ENCODE data around the gene BZW1. TPM values are rescaled to one million over a fixed set of nuclear protein-coding genes. Genes with fewer than 3 reads are reported as not detected.

Gene BZW1
- total and polyA plus RNA-seq, 4 donors = 63.0 to 189 (median 161) TPM

- TF ChIP-seq, protein P1, sequence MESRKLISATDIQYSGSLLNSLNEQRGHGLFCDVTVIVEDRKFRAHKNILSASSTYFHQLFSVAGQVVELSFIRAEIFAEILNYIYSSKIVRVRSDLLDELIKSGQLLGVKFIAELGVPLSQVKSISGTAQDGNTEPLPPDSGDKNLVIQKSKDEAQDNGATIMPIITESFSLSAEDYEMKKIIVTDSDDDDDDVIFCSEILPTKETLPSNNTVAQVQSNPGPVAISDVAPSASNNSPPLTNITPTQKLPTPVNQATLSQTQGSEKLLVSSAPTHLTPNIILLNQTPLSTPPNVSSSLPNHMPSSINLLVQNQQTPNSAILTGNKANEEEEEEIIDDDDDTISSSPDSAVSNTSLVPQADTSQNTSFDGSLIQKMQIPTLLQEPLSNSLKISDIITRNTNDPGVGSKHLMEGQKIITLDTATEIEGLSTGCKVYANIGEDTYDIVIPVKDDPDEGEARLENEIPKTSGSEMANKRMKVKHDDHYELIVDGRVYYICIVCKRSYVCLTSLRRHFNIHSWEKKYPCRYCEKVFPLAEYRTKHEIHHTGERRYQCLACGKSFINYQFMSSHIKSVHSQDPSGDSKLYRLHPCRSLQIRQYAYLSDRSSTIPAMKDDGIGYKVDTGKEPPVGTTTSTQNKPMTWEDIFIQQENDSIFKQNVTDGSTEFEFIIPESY (IDR thresholded peaks at IDR 0.05) = no peak
- TF ChIP-seq MAX (IDR thresholded peaks at IDR 0.05) = no peak
Measured at GRCh38 chr2:200787351-200788120, 24.2 kb upstream of the BZW1 start (continued).

GRCh38 chr2:200788121-200788718, 23.5 kb upstream of the BZW1 start:
- Histone ChIP-seq H3K27me3 (ENCODE audit: control insufficient read depth in 4 of 4, insufficient read depth in 4 of 4, low read length in 3 of 4) (no peaks in the 10 kb centered on the region), H3K36me3 (ENCODE audit: control insufficient read depth in 4 of 4, insufficient read depth in 3 of 4, low read depth in 1 of 4, low read length in 3 of 4) (no peaks in the 10 kb centered on the region), H3K27ac (ENCODE audit: low read depth in 1 of 2, low read length in 2 of 2) (no peak overlapping the region), H3K4me1 (ENCODE audit: control insufficient read depth in 4 of 4, insufficient read depth in 4 of 4, low read length in 3 of 4) (peaks cover 3 to 14% (median 6%) of the 10 kb centered on the region in 4 donors), H3K9ac (ENCODE audit: low read depth in 1 of 2, low read length in 2 of 2) (no peak overlapping the region), H3K9me3 (ENCODE audit: control insufficient read depth in 4 of 4, low read length in 3 of 4) (no peaks in the 10 kb centered on the region), H3K4me3 (ENCODE audit: low read depth in 1 of 3, low read length in 3 of 3) (no peak overlapping the region)
- 96% methylated on average over 6 of the region's 6 CpGs for WGBS
- no peak for DNase-seq (ENCODE audit: low spot score)
- TF ChIP-seq, protein P2, sequence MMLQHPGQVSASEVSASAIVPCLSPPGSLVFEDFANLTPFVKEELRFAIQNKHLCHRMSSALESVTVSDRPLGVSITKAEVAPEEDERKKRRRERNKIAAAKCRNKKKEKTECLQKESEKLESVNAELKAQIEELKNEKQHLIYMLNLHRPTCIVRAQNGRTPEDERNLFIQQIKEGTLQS (IDR thresholded peaks at IDR 0.05) = no peak
- no peak for TF ChIP-seq SP1 (IDR thresholded peaks at IDR 0.05)
- TF ChIP-seq EGR1 (IDR thresholded peaks at IDR 0.05; ENCODE audit: low read depth in 2 of 2) = no peak
- TF ChIP-seq TAF1 (conservative IDR thresholded peaks at IDR 0.05) = no peak
- no peak for TF ChIP-seq HNF4G (IDR thresholded peaks at IDR 0.05)
- TF ChIP-seq MAX (IDR thresholded peaks at IDR 0.05) = no peak
- no peak for TF ChIP-seq RXRA (IDR thresholded peaks at IDR 0.05)
- TF ChIP-seq NR2F2 (IDR thresholded peaks at IDR 0.05) = no peak
- no peak for TF ChIP-seq YY1 (IDR thresholded peaks at IDR 0.05)
- TF ChIP-seq GABPA (IDR thresholded peaks at IDR 0.05 in 1 of 2, conservative IDR thresholded peaks at IDR 0.05 in 1 of 2) = no peak

- no peak overlapping the region for H3K9ac ChIP-seq (ENCODE audit: low read depth in 1 of 2, low read length in 2 of 2)
- WGBS = 93% methylated on average over 1 of the region's 1 CpG
- H3K9me3 ChIP-seq (ENCODE audit: control insufficient read depth in 4 of 4, low read length in 3 of 4) = no peaks in the 10 kb centered on the region
- no peaks in the 10 kb centered on the region for H3K27me3 ChIP-seq (ENCODE audit: control insufficient read depth in 4 of 4, insufficient read depth in 4 of 4, low read length in 3 of 4)
- DNase-seq (ENCODE audit: low spot score) = no peak
- H3K27ac ChIP-seq (ENCODE audit: low read depth in 1 of 2, low read length in 2 of 2) = no peak overlapping the region
- H3K36me3 ChIP-seq (ENCODE audit: control insufficient read depth in 4 of 4, insufficient read depth in 3 of 4, low read depth in 1 of 4, low read length in 3 of 4) = no peaks in the 10 kb centered on the region
- TF ChIP-seq MAX (IDR thresholded peaks at IDR 0.05) = no peak
- TF ChIP-seq, protein P2 (IDR thresholded peaks at IDR 0.05) = no peak
- no peak for TF ChIP-seq JUND (IDR thresholded peaks at IDR 0.05)
- no peak for TF ChIP-seq TAF1 (conservative IDR thresholded peaks at IDR 0.05)
- TF ChIP-seq, protein P1 (IDR thresholded peaks at IDR 0.05) = no peak
- no peak for TF ChIP-seq RXRA (IDR thresholded peaks at IDR 0.05)
- no peak for TF ChIP-seq SP1 (IDR thresholded peaks at IDR 0.05)
- no peak for TF ChIP-seq RAD21 (IDR thresholded peaks at IDR 0.05)
- no peak for TF ChIP-seq FOXA1 (IDR thresholded peaks at IDR 0.05)
- no peak for TF ChIP-seq FOXA2 (IDR thresholded peaks at IDR 0.05)
- TF ChIP-seq HNF4G (IDR thresholded peaks at IDR 0.05) = no peak
- TF ChIP-seq, protein P3, sequence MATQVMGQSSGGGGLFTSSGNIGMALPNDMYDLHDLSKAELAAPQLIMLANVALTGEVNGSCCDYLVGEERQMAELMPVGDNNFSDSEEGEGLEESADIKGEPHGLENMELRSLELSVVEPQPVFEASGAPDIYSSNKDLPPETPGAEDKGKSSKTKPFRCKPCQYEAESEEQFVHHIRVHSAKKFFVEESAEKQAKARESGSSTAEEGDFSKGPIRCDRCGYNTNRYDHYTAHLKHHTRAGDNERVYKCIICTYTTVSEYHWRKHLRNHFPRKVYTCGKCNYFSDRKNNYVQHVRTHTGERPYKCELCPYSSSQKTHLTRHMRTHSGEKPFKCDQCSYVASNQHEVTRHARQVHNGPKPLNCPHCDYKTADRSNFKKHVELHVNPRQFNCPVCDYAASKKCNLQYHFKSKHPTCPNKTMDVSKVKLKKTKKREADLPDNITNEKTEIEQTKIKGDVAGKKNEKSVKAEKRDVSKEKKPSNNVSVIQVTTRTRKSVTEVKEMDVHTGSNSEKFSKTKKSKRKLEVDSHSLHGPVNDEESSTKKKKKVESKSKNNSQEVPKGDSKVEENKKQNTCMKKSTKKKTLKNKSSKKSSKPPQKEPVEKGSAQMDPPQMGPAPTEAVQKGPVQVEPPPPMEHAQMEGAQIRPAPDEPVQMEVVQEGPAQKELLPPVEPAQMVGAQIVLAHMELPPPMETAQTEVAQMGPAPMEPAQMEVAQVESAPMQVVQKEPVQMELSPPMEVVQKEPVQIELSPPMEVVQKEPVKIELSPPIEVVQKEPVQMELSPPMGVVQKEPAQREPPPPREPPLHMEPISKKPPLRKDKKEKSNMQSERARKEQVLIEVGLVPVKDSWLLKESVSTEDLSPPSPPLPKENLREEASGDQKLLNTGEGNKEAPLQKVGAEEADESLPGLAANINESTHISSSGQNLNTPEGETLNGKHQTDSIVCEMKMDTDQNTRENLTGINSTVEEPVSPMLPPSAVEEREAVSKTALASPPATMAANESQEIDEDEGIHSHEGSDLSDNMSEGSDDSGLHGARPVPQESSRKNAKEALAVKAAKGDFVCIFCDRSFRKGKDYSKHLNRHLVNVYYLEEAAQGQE (IDR thresholded peaks at IDR 0.05) = no peak
- no peak for TF ChIP-seq HNF4A (conservative IDR thresholded peaks at IDR 0.05)
- TF ChIP-seq NR2F2 (IDR thresholded peaks at IDR 0.05) = no peak
- H3K4me3 ChIP-seq (ENCODE audit: low read depth in 1 of 3, low read length in 3 of 3) = no peak overlapping the region
- peaks cover 3 to 18% (median 8%) of the 10 kb centered on the region in 4 donors for H3K4me1 ChIP-seq (ENCODE audit: control insufficient read depth in 4 of 4, insufficient read depth in 4 of 4, low read length in 3 of 4)
Measured at GRCh38 chr2:200790185-200790584, 21.5 kb upstream of the BZW1 start.

Measured in liver (tissue), 9 donors.